Breast epithelium (tissue), 3 donors: ENCODE results near the gene SHROOM2.

ENCODE experiments used
- POLR2AphosphoS5 ChIP-seq, 3 donors: sonication (generic); formaldehyde crosslinking; IDR thresholded peaks; one replicate each; pipeline ENCODE4 v1.6.1; 2017; ENCODE audit warnings: antibody characterized with exemption in 3 of 3
- TF ChIP-seq, protein P1 (sequence below), 3 donors: fragments of 450-650 bp; IDR thresholded peaks; one replicate each; pipeline ENCODE4 v1.5.1; 2016 to 2017; ENCODE audit warnings: antibody characterized with exemption in 3 of 3, mild to moderate bottlenecking in 3 of 3, moderate library complexity in 3 of 3

DNA sequence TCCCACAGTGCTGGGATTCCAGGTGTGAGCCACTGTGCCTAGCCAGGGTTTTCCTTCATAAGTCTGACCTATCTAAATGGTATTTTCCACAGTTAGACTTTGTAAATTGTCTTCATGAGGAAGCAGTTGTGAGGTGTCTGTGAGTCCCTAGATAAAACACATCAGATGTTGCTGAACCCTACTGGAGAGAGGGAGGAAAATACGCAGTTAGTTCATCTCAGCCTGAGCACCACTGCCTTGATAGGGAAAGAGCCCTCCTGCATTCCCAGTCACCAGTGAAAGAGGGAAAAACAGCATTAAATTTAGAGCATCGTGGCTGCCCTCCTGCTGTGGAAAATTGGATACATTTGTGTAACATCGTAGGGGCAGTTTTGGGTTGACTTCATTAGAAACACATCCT lies 149.2 kb downstream of the SHROOM2 start:
- TF ChIP-seq, protein P1, sequence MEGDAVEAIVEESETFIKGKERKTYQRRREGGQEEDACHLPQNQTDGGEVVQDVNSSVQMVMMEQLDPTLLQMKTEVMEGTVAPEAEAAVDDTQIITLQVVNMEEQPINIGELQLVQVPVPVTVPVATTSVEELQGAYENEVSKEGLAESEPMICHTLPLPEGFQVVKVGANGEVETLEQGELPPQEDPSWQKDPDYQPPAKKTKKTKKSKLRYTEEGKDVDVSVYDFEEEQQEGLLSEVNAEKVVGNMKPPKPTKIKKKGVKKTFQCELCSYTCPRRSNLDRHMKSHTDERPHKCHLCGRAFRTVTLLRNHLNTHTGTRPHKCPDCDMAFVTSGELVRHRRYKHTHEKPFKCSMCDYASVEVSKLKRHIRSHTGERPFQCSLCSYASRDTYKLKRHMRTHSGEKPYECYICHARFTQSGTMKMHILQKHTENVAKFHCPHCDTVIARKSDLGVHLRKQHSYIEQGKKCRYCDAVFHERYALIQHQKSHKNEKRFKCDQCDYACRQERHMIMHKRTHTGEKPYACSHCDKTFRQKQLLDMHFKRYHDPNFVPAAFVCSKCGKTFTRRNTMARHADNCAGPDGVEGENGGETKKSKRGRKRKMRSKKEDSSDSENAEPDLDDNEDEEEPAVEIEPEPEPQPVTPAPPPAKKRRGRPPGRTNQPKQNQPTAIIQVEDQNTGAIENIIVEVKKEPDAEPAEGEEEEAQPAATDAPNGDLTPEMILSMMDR (IDR thresholded peaks at IDR 0.05): no peak
- TF ChIP-seq POLR2AphosphoS5 (IDR thresholded peaks at IDR 0.05): no peak
